PC-3 (cell line): ENCODE results near the gene RBM4B.

Experiments
- EZH2 ChIP-seq: fragments of 300-600 bp; sonication (generic); IDR thresholded peaks from one replicate; pipeline ENCODE4 v1.6.1; 2017; ENCODE audit warnings: antibody characterized with exemption, mild to moderate bottlenecking, low read length; ENCODE audit not compliant: unreplicated experiment
- EZH2phosphoT487 ChIP-seq: fragments of 300-600 bp; sonication (generic); IDR thresholded peaks from 2 replicates; pipeline ENCODE4 v1.6.1; 2018; ENCODE audit warnings: mild to moderate bottlenecking, antibody characterized with exemption, low read length, borderline replicate concordance
- TF ChIP-seq, protein P1 (sequence below): fragments of 300-600 bp; sonication (generic); conservative IDR thresholded peaks from 2 replicates; pipeline ENCODE4 v1.5.1; 2017; ENCODE audit warnings: antibody characterized with exemption, low read depth, mild to moderate bottlenecking, low read length

DNA sequence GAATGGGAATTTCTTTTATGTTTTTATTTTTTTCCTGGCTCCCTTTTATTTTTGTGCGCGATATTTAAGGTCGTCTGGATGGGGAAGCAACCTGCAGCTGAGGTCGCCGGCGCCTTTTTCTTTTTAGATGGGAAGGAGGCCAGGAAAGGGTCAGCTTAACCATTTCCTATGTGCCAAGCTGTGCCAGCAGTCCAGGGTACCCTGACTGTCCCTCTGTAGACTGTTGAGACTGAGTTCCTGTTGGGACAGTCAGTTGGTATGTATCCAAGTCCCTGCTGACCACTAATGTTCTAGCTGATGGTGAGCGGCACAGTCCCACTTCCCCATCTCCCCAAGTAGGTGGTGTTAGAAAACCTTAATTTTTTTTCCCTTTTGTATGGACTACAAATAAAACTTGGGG, 50.8 kb downstream of the RBM4B start:
- TF ChIP-seq, protein P1, sequence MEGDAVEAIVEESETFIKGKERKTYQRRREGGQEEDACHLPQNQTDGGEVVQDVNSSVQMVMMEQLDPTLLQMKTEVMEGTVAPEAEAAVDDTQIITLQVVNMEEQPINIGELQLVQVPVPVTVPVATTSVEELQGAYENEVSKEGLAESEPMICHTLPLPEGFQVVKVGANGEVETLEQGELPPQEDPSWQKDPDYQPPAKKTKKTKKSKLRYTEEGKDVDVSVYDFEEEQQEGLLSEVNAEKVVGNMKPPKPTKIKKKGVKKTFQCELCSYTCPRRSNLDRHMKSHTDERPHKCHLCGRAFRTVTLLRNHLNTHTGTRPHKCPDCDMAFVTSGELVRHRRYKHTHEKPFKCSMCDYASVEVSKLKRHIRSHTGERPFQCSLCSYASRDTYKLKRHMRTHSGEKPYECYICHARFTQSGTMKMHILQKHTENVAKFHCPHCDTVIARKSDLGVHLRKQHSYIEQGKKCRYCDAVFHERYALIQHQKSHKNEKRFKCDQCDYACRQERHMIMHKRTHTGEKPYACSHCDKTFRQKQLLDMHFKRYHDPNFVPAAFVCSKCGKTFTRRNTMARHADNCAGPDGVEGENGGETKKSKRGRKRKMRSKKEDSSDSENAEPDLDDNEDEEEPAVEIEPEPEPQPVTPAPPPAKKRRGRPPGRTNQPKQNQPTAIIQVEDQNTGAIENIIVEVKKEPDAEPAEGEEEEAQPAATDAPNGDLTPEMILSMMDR: no peak
- TF ChIP-seq EZH2phosphoT487: no peak
- TF ChIP-seq EZH2: no peak
